ENCODE data around the gene HOXD12.

Gene HOXD12

DNA sequence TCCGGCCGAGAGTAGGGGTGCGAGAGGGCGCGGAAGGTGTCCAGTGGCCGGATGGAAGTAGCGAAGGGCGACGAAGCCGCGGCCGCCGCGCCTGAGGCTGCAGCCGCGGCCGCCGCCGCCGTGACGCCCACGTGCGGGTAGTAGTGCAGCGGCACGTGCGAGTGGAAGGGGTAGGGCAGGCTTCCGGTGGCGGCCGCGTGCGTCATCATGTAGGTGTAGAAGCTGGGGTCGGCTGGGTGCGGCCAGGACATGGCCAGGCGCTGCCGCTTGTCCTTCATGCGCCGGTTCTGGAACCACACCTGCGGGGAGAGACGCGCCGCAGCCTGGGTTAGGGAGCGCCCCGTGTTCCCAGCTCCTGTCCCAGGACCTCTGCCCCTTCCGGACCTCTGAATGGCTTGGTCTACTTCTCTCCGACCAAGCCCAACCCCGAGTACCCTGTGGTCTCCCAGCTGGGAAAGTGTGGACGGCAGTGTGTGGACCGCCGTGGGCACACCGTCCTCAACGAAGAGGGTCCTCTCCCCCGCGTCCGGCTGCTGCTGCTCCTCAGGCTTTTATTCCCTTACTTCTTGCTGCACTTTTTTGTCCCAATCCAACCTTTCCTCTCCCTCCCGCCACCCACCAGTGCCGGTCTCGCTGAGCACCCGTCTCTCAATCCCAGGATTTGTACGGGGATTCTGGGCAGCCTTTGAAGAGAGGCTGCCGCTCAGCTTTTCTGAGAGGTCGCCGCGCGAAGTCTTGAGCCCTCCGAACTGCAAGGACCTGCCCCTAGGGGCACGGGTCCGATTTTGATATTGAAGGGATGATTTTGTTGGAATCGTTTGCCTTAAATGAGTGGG is 18.8 kb upstream of the HOXD12 start:
- DNase-seq (ENCODE audit: low read depth): no peak

DNA sequence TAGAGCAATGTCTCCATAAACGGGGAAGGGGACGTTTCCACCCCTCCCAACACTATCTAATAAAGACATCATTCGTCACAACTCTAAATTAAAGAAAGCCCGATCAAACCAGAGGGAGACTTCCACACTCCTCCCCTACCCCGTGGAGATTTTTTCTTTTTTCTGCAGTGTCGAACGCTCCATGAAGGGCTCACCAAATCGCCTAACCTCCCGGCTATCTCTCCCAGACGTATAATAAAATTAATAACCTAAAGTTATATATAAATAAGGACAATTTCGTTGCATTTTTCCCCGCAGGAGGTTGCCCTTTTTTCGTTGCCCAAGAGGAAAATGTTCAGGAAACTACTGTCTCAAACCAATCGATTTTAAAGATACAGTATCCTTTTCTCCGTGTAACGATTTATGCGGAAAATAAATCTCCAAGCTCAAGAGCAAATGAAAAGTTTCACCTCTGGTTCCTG is 18.2 kb upstream of the HOXD12 start:
- no peak for DNase-seq (ENCODE audit: low read depth)

DNA sequence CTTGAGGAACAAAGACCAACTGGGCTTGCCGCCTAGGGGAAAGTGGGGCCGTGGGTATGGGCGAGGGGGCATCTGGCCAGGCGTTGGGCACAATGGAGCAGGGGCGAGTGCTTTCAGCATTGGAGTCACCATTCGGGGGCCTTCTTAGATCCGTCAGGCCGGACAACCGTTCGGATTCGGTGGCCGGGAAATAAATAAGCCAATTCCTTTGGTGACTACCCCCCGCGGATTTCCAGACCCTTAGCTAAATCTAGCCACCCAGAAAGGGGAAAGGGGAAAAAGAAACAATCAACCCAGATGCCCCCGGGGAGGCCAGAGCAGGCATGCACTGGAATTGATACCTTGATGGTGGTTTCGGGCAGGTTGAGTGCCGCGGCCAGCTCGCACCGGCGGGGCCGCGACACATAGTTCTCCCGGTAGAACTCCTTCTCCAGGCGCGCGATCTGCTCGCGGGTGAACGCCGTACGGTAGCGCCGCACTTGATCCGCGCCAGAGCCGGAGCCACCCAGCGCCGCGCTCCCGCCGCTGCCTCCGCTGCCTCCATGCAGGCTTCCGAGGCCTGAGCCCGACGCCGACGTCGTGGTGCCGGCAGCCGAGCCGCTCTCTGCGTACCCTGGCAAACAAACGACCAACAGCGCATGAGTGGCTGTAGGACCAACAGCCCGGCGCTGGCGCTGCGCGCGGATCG is 17.6 kb upstream of the HOXD12 start:
- no peak for DNase-seq (ENCODE audit: low read depth)

DNA sequence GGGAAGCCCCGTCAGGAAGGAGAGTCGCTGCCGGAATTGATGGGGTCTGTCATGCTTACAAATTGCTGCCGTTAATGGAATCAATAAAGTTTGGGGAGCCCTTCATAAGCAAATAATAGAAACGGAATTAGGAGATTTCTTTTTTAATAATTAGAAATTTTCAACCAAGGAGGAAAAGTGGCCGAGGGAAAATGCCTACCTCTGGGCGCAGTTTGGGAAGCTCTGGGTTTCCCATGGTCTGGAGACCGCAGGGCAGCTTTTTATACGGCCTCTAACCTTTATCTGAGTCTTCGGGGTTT is 17.1 kb upstream of the HOXD12 start:
- no peak for DNase-seq (ENCODE audit: low read depth)

DNA sequence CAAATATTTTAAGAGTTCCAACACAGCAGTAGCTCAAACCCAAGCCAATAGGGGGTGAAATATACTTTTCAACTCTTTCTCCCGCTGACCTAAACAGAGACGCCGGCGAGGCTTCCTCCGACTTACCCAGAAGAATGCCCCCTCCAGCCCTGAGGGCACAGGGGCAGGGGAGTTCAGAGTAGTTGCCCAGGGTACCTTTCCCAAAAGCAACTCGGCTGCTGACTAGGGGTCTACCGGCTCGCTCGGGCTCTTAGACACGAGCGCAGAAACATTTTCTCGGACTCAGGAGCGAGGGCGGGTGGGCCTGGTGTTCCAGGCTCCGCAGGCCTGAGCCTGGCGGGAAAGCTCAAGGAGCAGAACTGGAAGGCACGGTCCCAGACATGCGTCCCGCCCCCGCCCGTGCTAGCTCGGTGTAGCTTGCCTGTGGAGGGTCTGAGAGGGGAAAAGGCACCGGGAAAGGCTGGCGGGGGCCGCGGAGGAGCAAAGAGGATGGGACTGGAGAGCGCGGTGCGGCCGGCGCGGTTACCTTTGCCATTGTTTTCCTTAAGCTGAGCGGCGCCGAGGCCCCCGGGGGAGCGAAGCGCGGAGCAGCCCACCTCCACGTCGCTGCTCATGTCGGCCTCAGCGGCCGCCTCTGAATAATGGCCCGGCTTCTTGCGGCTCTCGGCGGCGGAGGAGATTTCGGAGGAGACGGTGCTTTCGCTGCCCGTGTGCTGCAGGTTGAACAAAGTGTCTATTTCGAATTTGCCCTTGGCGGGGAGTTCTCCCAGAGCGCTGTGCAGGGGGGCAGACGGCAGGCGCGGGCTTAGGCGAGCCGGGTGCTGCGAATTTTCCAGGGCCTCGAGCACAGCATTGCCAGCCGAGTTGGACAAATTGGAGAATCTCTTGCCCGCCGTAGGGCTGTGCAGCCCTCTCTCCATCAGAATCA is 16.5 kb upstream of the HOXD12 start:
- no peak for DNase-seq (ENCODE audit: low read depth)

DNA sequence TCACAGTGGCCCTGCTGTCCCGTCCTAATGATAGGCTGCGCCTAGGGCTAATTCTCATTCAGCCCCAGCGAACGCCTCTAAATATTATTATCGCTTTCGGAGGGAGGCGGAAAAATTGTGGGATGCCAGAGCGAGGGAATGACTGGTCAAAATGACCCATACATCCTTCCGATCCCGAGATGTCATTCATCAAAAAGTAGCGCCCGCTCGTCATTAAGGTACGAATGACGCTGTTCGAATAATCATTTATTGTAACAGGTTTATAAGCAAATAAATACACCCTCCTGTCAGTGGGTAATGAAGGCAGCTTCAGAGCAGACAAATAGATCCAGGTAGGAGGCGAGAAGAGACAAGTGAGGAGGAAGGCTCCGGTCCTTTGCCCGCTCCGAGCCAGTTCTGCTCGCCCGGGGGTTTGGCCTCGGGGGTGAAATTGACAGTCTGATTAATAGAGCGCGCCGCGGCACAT is 15.8 kb upstream of the HOXD12 start, which contains the start of gene EVX2:
TSS of gene EVX2 (minus strand) at position 167 of the 466 bp plus-strand sequence. CDS start 186 bp downstream, outside the sequence.
- DNase-seq (ENCODE audit: low read depth): no peak

DNA sequence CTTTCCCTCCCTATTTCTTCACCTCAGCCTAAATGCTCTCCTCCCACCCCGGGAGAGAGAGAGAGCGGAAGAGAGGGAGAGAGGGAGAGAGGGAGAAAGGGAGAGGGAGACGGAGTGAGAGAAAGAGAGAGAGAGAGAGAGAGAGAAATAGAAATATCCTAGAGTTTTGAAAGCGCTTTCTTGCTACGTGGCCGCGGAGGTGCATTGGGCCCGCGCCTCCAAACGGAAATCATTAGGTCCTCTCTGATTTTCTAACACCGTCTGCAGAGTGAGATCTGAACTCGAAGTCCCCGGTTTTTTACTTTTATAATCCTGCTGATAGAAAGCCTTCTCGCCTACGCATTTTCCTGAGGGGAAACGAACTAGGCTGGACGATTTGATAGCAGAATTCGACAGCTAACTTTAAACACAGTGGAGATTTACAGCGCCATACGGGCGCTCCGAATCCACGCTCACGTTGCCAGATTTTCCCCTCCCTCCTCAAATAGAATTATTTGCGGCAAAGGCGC is 14.9 kb upstream of the HOXD12 start:
- no peak for DNase-seq (ENCODE audit: low read depth)

DNA sequence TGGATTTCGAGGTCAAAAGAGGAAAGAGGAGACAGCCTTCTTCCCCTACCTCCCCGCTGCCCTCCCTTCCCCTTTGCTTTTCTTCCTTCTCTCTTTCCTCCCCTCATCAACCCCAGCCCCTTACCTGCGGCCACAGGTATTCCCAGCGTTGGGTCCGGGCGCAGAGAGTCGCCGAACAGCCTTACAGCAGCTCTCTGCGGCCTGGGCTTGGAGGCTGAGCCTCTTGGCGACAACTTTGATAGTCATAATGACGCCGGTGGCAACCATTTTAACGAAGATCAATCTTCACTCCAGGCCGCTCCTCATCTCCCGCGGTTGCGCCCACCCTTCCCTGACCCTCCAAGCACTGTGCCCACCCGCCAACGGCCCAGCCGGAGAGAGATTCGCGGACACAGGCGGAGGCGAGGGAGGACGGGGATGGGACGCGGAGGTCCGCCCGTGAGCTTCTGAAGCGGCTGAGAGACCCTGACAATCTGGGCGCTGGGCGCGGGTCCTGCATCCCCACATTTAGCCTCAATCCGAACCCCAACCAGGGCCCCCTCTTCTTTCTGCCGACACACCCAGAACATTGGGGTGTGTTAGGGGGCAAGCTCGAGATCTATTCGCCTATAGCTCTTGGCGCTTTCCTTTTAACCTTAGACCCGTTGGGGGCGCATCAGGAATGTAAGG is 14.3 kb upstream of the HOXD12 start:
- no peak for DNase-seq (ENCODE audit: low read depth)

DNA sequence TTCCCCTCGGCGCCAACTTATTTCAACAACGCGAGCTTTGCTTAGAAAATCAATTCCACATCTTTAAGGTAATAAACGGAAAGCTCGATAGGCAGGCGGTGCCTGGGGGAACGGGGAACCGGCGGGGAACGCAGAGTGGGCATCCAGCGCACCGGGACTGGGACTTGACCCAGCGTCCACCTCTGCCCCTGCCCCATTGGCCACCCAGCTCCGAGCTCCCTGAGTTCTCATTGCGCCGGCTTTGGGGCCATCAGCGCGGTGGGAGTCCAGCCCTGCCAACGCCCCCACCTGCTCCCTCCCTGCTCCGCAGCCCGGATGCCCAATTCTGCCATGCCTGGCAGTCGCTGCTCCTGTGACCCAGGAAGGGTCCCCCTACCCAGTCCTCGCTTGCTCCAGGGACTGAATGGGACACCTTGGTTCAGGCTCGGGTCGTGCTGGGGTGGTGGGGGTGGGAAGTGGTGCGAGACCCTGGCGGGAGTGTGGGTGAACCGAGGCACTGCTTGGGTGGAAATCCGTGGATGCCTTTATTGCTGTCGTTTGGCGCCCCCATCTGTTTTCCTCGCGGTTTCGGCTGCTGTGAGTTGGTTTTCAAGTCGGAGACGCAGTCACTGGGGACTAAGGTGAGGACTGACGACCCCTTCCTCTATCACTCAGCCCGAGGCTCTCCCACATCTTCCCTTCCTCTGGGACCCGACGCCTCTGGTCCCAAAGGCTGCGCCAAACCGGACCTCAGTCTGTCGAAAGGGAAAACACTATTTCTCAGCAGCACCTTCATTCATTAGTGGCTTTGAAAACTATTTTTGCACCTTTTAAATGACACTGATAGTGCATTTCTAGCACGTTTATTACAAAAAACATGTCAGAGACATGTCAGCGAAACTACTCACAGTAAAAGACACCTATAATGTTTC is 13.5 kb upstream of the HOXD12 start:
- no peak for DNase-seq (ENCODE audit: low read depth)

DNA sequence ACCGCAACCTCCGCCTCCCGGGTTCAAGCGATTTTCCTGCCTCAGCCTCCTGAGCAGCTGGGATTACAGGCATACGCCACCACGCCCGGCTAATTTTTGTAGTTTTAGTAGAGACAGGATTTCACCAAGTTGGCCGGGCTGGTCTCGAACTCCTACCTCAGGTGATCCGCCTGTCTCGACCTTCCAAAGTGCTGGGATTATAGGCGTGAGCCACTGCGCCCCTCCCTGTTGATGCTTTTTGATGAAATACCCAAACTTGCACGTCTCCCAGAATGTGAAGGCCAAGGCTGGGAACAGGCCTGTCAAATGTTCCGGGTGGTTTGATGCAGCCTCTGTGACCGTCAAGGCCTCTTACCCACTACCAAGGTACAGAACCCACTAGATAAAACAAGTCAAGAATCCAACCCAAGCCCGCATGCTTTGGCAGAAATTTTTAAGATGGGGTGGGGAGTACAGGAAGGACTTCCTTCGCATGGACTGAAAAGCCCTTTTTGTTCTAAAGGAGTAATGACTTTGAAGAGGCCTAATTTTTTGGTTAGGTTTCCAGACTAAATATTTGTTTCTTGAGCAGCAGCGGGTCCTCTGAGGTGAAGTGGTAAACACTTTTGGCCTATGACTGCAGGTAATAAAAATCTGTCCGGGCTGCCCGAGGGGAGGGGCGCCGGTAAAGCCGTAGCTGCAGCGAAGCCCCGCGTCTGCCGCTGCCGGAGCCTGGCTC is 12.1 kb upstream of the HOXD12 start:
- DNase-seq (ENCODE audit: low read depth): no peak

DNA sequence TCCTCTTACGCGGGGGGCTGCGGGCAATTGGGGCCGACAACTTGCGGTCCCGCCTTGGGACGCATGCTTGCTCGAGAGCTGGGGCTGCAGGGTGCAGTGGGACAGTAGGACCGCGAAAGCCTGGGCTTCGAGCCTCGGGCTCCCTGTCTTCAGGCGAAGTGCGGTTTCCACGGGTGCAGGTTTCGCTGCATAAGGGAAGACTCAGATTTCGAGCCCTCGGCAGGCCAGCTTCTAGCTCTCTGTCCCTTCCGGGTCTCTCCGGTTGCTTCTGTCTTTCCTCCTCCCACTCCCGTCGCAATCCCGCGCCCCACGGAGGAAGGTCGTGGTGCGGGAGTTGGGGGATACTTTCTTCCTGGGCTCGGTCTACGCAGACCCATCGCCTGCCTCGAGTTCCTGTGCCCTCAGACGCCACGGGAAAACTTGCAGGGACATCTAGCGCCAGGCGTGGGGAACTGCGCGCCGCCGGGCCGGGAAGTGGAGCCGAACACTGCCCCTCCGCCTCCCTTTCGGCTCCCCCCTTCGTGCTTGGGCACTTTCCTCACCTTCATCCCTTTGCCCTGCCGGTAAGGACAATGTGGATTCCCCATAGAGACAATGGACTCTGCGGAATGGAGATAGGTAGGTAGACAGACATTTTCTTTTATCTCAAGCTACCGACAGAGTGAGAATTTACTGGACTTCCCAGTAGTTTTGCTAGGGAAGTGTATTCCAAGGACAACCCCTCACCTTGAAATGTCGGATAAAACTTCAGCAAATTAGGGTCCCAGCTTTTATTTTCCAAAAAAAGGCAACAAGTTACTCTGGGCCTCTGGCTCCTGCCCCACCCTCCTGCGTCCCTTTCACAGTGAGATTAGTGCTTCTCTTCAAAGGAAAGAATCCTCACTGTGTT is 11.3 kb upstream of the HOXD12 start:
- DNase-seq (ENCODE audit: low read depth): no peak

DNA sequence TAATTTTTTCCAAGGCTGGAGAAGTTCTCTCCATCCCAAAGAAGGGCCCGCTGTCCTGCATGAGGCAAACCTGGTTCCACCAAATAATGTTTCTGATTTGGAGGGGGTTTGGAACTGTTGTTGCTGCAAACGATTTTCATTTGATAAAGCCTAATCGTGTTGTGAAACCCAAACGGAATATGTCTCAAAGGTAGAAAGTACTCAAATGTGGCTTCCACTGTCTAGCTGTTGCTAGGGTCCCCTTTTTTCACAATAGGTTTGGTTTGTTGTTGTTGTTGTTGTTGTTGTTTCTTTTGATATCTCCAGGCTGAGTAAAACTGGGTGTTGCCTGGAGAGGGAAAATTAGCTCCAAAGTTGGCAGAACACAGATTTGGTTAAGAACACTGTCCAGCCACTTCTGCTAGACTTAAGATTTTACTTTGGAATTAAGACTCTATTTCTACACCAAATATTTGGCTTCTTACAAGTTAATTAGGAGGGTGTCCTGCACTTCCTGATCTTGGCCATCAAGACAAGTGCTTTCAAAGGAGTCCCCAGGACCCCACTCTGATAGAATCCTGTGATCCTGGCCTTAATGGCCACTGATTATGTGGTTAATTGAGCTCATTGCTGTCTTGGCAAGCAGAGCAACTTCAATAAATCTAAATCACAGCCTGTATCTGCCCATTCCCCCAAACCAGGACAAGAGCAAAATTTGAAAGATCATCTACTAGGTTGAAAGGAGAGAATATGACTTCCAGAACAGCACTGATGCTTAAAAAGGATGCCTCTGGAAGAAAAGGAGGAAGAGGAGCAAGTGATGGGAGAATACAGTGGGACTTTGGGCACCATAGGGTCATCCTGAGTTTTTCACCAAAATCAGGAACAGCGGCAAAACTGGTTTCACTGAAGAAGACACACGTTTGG is 10.4 kb upstream of the HOXD12 start:
- no peak for DNase-seq (ENCODE audit: low read depth)

DNA sequence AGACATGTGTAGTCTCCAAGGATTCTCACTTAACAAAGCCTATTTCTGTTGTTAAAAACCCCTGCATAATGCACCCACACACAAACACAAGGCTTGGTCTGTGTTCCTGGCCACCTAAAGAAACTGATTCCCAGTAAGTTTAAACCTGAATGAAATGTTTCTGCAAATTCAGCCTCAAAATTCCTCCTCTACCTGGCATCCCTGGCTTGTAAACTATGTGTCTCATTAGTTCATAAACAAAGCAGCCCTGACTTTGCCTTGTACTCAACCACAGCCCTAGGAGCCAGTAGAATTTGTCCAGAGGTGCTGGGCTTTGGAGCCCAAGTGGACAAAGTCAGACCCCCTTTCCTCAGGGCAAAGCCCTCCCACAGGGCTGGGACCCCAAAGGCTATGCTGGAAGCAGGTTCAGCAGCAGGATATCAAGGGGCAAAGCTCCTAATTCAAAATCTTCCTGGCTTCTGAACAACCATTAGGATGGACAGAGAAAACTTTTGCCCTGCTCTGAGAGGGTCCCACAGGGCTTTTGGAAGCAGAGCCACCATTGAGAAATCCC is 9.7 kb upstream of the HOXD12 start:
- DNase-seq (ENCODE audit: low read depth): no peak

DNA sequence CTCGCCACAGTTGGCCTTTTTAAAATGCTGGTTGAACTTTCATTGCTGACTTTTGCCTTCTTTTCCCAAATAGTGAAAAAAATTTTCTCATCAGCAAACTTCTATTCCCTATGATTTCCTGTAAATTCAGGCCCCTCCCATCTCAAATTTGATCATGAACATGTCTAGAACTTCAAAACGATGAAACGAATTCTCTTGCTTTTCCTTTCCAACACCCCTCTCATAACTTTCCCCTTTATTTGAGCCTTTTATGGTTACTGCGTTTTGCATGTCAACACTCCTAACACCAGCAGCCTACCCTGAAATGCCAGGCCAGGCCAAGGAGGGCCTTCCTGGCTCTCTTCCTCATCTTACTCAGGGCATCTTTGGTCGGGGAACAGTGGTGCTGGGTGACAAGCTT is 8.7 kb upstream of the HOXD12 start:
- no peak for DNase-seq (ENCODE audit: low read depth)

DNA sequence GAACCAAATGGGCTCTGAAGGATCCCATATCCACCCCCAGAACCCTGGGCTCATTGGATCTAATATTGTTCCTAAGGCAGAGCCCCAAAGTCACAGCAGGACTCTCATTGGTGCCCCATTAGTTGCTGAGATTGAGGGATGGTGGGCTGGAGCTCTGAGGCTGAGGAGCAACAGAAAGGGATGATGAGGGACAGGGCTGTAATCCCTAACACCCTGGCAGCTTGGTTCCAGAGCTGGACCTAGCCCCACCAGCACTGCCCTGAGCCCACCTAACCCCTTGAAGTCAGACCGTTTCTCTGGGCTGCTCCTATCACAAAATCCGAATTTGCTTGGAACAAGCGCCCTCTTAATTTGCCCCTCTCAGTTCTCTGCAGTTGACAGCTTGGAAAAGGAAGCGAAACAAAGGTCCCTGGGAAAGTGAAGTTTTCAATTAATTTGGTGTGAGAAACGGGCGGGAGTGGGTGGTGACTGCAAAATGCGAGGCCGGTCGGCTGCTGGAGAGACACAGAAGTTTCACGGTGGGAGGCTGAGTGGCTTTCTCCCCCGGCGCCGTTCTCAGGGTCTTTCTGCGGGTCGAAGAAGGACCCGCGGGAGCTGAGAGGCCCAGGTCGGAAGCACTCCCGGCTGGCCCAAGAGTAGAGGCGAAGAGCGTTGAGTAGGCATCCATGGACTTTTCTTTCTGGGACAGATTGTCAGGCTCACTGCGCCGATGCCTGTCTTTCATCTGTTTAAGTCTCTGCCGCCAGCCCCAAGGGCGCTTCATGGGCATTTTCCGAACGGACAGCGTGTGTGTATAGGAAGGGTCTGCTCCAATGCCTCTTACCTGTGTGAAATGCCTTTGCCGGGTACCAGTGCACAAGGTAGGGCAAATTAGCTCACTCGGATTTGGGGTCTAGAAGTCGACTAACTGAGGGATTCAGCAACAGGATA is 8.0 kb upstream of the HOXD12 start:
- DNase-seq (ENCODE audit: low read depth): no peak
